Thoracic aorta (tissue), 2 donors: Measurements from ENCODE around the gene ZDHHC24. TPM values are rescaled to one million over a fixed set of nuclear protein-coding genes. Genes with fewer than 3 reads are reported as not detected.

ENCODE experiments used
- ATAC-seq: fragments of 150-250 bp; one replicate; pipeline ENCODE4 v1.8.0; 2017; ENCODE audit warnings: low read depth; ENCODE audit not compliant: insufficient number of reproducible peaks, low FRiP score
- DNase-seq: peaks from one replicate; pipeline ENCODE4 v3.0.0-alpha.2; 2020; ENCODE audit warnings: low spot score
- H3K27ac ChIP-seq, 2 donors: fragments of 200-600 bp; sonication (generic); 1 replicate in 1 of 2; 2 replicates in 1 of 2; pipeline ENCODE4 v1.5.1; 2016; ENCODE audit warnings: mild to moderate bottlenecking in 2 of 2, moderate library complexity in 2 of 2
- H3K27me3 ChIP-seq: fragments of 200-600 bp; sonication (generic); replicated peaks from 2 replicates; pipeline ENCODE4 v1.6.0; 2016; ENCODE audit warnings: mild to moderate bottlenecking; ENCODE audit not compliant: insufficient read depth
- H3K36me3 ChIP-seq: fragments of 200-600 bp; sonication (generic); one replicate; pipeline ENCODE4 v1.5.1; 2016
- H3K4me1 ChIP-seq, 2 donors: fragments of 200-600 bp; sonication (generic); 1 replicate in 1 of 2; 2 replicates in 1 of 2; pipeline versions ENCODE4 v1.5.1 to v1.6.0; 2016; ENCODE audit warnings: low read depth in 2 of 2, mild to moderate bottlenecking in 1 of 2; ENCODE audit not compliant: control insufficient read depth in 1 of 2
- H3K4me3 ChIP-seq: fragments of 200-600 bp; sonication (generic); 2 replicates; pipeline ENCODE4 v1.5.1; 2016; ENCODE audit warnings: mild to moderate bottlenecking
- H3K9me3 ChIP-seq: fragments of 200-600 bp; sonication (generic); 2 replicates; pipeline ENCODE4 v1.5.1; 2016
- total RNA-seq, 2 donors: library from RNA; depleted of rRNA; stranded (reverse); fragments of >200 nt; gene quantifications; one replicate each; pipeline versions ENCODE4 v1.1.0 to v1.2.3, GENCODE V29; 2016
- TF ChIP-seq, protein P1 (sequence below): fragments of 200-600 bp; sonication (generic); IDR thresholded peaks from one replicate; pipeline ENCODE4 v1.5.1; 2019; ENCODE audit warnings: antibody characterized with exemption

ZDHHC24 gene
- total RNA-seq, 2 donors from 2014 or later: 10.2 to 15.7 TPM

DNA sequence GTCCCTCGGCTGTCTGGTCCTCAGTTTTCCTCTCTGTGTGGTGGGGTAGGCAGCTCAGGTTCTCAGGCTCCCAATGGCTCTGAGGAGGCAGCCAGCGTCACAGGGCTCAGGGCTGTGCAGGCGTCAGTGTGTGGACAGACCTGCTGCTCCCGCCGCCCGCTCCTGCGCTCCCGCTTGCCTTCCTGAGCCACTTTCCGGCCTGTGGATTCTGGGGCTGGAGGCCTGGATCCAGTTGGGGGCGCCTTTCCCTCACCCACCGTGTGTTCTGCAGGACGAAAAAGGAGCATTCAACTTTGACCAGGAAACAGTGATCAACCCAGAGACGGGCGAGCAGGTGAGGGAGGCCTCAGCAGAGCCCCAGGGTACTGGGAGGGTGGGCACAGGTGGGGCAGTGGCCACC, 50.9 kb downstream of the ZDHHC24 start:
- Histone ChIP-seq H3K4me1 (no peaks in the 10 kb centered on the region), H3K27ac (no peak overlapping the region), H3K4me3 (no peak overlapping the region), H3K27me3 (no peaks in the 10 kb centered on the region), H3K36me3 (peaks cover 28% of the 10 kb centered on the region), H3K9me3 (no peaks in the 10 kb centered on the region)
- TF ChIP-seq, protein P1, sequence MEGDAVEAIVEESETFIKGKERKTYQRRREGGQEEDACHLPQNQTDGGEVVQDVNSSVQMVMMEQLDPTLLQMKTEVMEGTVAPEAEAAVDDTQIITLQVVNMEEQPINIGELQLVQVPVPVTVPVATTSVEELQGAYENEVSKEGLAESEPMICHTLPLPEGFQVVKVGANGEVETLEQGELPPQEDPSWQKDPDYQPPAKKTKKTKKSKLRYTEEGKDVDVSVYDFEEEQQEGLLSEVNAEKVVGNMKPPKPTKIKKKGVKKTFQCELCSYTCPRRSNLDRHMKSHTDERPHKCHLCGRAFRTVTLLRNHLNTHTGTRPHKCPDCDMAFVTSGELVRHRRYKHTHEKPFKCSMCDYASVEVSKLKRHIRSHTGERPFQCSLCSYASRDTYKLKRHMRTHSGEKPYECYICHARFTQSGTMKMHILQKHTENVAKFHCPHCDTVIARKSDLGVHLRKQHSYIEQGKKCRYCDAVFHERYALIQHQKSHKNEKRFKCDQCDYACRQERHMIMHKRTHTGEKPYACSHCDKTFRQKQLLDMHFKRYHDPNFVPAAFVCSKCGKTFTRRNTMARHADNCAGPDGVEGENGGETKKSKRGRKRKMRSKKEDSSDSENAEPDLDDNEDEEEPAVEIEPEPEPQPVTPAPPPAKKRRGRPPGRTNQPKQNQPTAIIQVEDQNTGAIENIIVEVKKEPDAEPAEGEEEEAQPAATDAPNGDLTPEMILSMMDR: no peak
- ATAC-seq: no peak
- DNase-seq: no peak

DNA sequence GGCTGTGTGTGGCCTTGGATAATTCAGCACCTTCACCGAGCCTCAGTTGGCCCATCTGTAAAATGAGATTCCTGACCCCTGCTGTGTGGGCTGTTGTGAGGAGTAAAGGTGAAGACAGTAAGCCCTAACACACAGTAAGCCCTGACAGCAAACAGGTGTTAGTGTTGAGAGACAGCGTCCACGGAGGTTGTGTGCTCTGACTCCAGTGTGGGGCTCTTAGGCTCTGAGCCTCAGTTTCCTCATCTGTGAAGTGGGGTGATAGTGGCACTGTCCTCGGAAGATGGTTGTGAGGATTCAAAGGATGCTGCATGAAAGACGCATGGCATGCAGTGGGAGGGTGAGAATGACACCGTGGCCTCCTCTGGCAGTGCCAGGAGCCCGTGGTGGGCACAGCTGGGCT, 51.4 kb downstream of the ZDHHC24 start:
- no peaks in the 10 kb centered on the region for H3K27me3 ChIP-seq
- no peaks in the 10 kb centered on the region for H3K4me1 ChIP-seq
- no peak overlapping the region for H3K27ac ChIP-seq

GRCh38 chr11:66493130-66493529, 52.7 kb downstream of the ZDHHC24 start:
- no peak overlapping the region for H3K4me3 ChIP-seq
- peaks cover 21% of the 10 kb centered on the region for H3K36me3 ChIP-seq
- no peak overlapping the region for H3K27ac ChIP-seq
- H3K9me3 ChIP-seq: no peaks in the 10 kb centered on the region
- no peak for ATAC-seq
- no peaks in the 10 kb centered on the region for H3K27me3 ChIP-seq
- DNase-seq: no peak
- TF ChIP-seq, protein P1: no peak
- H3K4me1 ChIP-seq: no peaks in the 10 kb centered on the region

More for the DNA sequence above, 51.4 kb downstream of the ZDHHC24 start:
- Histone ChIP-seq H3K9me3 (no peaks in the 10 kb centered on the region), H3K36me3 (peaks cover 28% of the 10 kb centered on the region), H3K4me3 (no peak overlapping the region)
- DNase-seq: no peak
- TF ChIP-seq, protein P1: no peak
- no peak for ATAC-seq

DNA sequence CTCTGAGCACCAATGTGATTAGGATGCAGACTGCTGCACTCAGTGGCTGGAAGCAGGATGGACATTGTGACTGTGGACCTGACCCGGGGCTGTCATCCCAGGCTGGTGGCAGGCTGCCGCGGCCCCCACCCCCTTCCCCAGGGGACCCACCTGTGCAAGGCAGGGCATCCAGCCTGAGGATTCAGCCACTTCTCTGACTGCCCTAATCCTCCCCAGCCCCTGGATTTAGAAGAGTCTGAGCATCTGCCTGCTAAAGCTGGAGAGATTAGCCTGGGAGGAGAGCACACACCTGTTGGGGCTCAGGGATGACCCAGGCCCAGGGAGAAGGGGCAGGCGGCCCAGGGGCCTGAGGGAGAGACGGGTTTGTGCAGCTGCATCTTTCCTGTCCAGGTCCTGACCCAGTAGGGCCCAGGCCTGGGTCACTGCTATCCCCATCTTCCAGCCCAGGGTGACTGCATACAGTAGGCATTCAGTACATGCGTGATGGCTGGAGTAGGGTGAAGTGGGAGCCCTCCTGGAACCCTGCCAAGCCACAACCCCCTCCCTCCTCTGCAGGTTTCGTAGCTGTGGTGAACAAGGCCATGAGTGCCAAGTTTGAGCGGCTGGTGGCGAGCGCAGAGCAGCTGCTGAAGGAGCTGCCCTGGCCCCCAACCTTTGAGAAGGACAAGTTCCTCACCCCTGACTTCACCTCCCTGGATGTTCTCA, 53.5 kb downstream of the ZDHHC24 start:
- no peaks in the 10 kb centered on the region for H3K4me1 ChIP-seq
- peaks cover 21% of the 10 kb centered on the region for H3K36me3 ChIP-seq
- DNase-seq (no peak), ATAC-seq (no peak)
- TF ChIP-seq, protein P1: no peak
- no peak overlapping the region for H3K27ac ChIP-seq
- H3K27me3 ChIP-seq: no peaks in the 10 kb centered on the region
- H3K9me3 ChIP-seq: no peaks in the 10 kb centered on the region
- H3K4me3 ChIP-seq: no peak overlapping the region

GRCh38 chr11:66491315-66491935, 54.4 kb downstream of the ZDHHC24 start:
- DNase-seq (no peak), ATAC-seq (no peak)
- no peak overlapping the region for H3K4me3 ChIP-seq
- no peak overlapping the region for H3K27ac ChIP-seq
- no peaks in the 10 kb centered on the region for H3K9me3 ChIP-seq
- TF ChIP-seq, protein P1: peak; percentile 21
- H3K4me1 ChIP-seq: no peaks in the 10 kb centered on the region
- no peaks in the 10 kb centered on the region for H3K27me3 ChIP-seq
- H3K36me3 ChIP-seq: peaks cover 14% of the 10 kb centered on the region
